Measurements from ENCODE around the gene SETDB2. TPM values are rescaled to one million over a fixed set of nuclear protein-coding genes. Genes with fewer than 3 reads are reported as not detected.

Gene SETDB2
- total and polyA plus RNA-seq, 10 of the 15 experiments (the other 5 are each of a cell fraction or from before 2014, with no cell fraction given), result 1.2 to 10.0 (median 7.4) TPM

- TF ChIP-seq CHD4 (IDR thresholded peaks at IDR 0.05), result no peak
These were observed 20.0 kb downstream of the SETDB2 start (continued) for GRCh38 chr13:49464085-49464484.

GRCh38 chr13:49464621-49465325, 20.7 kb downstream of the SETDB2 start:
- Histone ChIP-seq H3K4me3 (no peak overlapping the region), H2AFZ (ENCODE audit: control insufficient read depth, low read depth, low read length) (no peak overlapping the region), H3K9ac (ENCODE audit: control insufficient read depth, insufficient read depth, low read length) (no peak overlapping the region), H4K20me1 (ENCODE audit: control insufficient read depth, insufficient read depth) (no peaks in the 10 kb centered on the region), H3K79me2 (ENCODE audit: control insufficient read depth, insufficient read depth, low read length) (no peaks in the 10 kb centered on the region), H3K9me3 (replicated peaks; ENCODE audit: control insufficient read depth, insufficient read depth, low read length) (peaks cover 7% of the 10 kb centered on the region; the same call in 2 of the 3 replicates), H3K27ac (ENCODE audit: control insufficient read depth, insufficient read depth) (no peak overlapping the region), H3K36me3 (ENCODE audit: control insufficient read depth in 2 of 2, insufficient read depth in 2 of 2, low read length in 1 of 2) (peaks cover 0 to 15% of the 10 kb centered on the region in 2 experiments; a peak in 3 of 4 replicates), H3K4me1 (ENCODE audit: control insufficient read depth, insufficient read depth, low read length) (no peaks in the 10 kb centered on the region), H3K4me2 (ENCODE audit: control insufficient read depth, insufficient read depth) (no peak overlapping the region), H3K27me3 (replicated peaks in 1 of 2; ENCODE audit: control insufficient read depth in 2 of 2, insufficient read depth in 2 of 2, low read length in 1 of 2) (no peaks in the 10 kb centered on the region)
- WGBS (ENCODE audit: insufficient coverage, insufficient replicate concordance, low lambda C conversion rate, missing lambda C conversion rate), result 98% methylated on average over 4 of the region's 4 CpGs
- RAD21 ChIA-PET (ENCODE audit: unreplicated experiment), result no interaction called here
- CTCF ChIA-PET, result no interaction called here
- ATAC-seq (no peak), FAIRE-seq (no peak), DNase-seq (ENCODE audit: low read depth, low spot score) (no peak)
- SMC1A ChIA-PET (ENCODE audit: uncharacterized antibody, unreplicated experiment), result interaction anchor here (0.6 kb wide), 1 partner anchor 15 kb away, joined by 3 read pairs; no protein-coding TSS in a partner anchor
- POLR2A ChIA-PET, result no interaction called here
- intact Hi-C loops (cut with micrococcal nuclease; ENCODE audit: unreplicated experiment) (no loop called here), in situ Hi-C loops (cut with MboI) (no loop called here)
- no TSS peak for BruUV-seq (replicated peaks)
- TF ChIP-seq CREB1 (IDR thresholded peaks at IDR 0.05; ENCODE audit: low read depth) (no peak), ZNF592 (IDR thresholded peaks at IDR 0.05) (no peak), NRF1 (conservative IDR thresholded peaks at IDR 0.05; ENCODE audit: low read depth, low read length) (no peak), ZBED1 (IDR thresholded peaks at IDR 0.05; ENCODE audit: borderline replicate concordance) (no peak), JUNB (IDR thresholded peaks at IDR 0.05) (no peak), KDM1A (IDR thresholded peaks at IDR 0.05; ENCODE audit: borderline replicate concordance) (no peak), ZBTB33 (IDR thresholded peaks at IDR 0.05) (no peak), SMAD5 (IDR thresholded peaks at IDR 0.05; ENCODE audit: low read depth) (no peak), E4F1 (IDR thresholded peaks at IDR 0.05; ENCODE audit: borderline replicate concordance, partially characterized antibody) (no peak), JUND (IDR thresholded peaks at IDR 0.05; ENCODE audit: low read depth, low read length) (no peak), RELB (IDR thresholded peaks at IDR 0.05; ENCODE audit: low read depth) (no peak)

All from GM12878 (cell line).